Articular chondrocyte of knee joint (primary cell): Measurements from ENCODE around the gene NMU. TPM values are rescaled to one million over a fixed set of nuclear protein-coding genes. Genes with fewer than 3 reads are reported as not detected.

Experiments used
- total RNA-seq: library from RNA; depleted of rRNA; stranded (reverse); fragments of >200 nt; gene quantifications from 2 replicates; pipeline ENCODE4 v1.2.3, GENCODE V29; 2012

The NMU gene
- 0.13 and 0.22 TPM in 2 replicates for total RNA-seq

GRCh38 chr4:55635741-55636655, at the start of gene NMU:
TSS of gene NMU (minus strand) at chr4:55636298. CDS start at chr4:55636192, 106 bp downstream.

GRCh38 chr4:55592014-55592413, 44.1 kb downstream of the NMU start, which contains the start of gene PDCL2:
TSS of gene PDCL2 (minus strand) at chr4:55592245. CDS start at chr4:55592109, 136 bp downstream.

GRCh38 chr4:55546756-55547465, 89.2 kb downstream of the NMU start, which contains the start of gene CLOCK:
TSS of gene CLOCK (minus strand) at chr4:55546909. CDS start at chr4:55482785, 64,124 bp downstream.

Other genes with a start within 250 kb of the NMU start
- gene TMEM165, start 240.3 kb downstream of the NMU start, total RNA-seq = 216 and 235 TPM in 2 replicates
- gene CLOCK, start 89.4 kb downstream of the NMU start, total RNA-seq = 51.9 and 57.1 TPM in 2 replicates
- not detected in 2 replicates for gene PDCL2, start 44.1 kb downstream of the NMU start, total RNA-seq
- gene EXOC1L, start 183.5 kb upstream of the NMU start, total RNA-seq = not detected in 2 replicates
- 61.0 and 70.6 TPM in 2 replicates for gene EXOC1, start 217.3 kb upstream of the NMU start, total RNA-seq